HG03575 (cell line): ENCODE results near the gene ENDOG.
"Not testable (repeated sequence)": the region's sequence is repeated elsewhere in the genome, so short reads cannot be mapped to it uniquely, and the experiment has no call there.

Source experiments
- ATAC-seq: cut with Tn5 transposase; IDR thresholded peaks from one replicate; pipeline ENCODE4 v1.9.1; 2021; ENCODE audit not compliant: unreplicated experiment, insufficient number of reproducible peaks, low FRiP score; ENCODE audit errors: extremely low read depth

Gene ENDOG

DNA sequence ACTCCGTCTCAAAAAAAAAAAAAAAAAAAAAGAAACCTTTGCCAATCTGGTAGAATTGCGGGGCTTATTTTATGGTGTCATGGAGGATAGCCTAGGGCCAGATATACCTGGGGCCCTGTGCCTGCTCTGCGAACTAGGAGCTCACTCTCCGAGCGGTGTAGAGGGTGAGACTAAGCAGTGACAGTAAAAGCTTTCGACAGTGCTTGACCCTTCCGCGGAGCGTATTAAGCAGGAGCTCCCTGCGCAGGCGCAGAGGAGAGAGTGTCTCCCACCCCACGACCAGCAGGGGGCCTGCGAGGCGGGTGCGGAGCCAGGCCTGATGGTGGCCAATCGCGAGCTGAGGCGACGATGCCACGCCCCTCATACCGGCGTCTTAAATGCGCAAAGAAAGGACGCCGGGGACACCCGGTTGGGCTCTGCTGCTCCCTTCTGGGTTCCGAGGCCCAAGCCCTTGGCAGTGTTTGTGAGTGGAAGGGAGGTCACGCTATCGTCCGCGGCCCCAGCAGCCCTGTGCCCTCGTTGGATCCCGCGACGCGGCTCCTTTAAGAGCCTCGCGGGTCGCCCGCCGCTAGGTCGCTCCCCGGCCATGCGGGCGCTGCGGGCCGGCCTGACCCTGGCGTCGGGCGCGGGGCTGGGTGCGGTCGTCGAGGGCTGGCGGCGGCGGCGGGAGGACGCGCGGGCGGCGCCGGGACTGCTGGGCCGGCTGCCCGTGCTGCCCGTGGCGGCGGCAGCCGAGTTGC lies at the start of gene ENDOG:
Gene ENDOG (plus strand): TSS at position 402 of the 740 bp plus-strand sequence. CDS start 185 bp downstream, at position 587.
- no peak for ATAC-seq

DNA sequence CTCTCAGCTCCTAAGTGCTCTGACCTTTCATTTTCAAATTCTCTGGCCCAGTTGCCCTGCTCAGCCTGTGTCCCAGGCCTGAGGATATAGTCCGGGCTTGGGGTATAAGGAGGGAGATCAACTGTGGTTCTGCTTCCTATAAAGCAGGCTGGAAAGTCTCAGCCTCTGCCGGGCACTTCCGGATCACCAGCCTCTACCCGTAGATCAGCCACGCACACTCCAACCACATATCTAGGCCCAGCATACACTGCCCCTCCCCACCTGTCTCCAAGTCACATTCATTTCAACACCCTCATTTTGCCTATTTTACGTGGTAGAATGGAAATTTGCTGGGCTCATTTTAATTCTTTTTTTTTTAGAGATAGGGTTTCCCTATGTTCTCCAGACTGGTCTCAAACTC lies 49.7 kb upstream of the ENDOG start:
- no peak for ATAC-seq

DNA sequence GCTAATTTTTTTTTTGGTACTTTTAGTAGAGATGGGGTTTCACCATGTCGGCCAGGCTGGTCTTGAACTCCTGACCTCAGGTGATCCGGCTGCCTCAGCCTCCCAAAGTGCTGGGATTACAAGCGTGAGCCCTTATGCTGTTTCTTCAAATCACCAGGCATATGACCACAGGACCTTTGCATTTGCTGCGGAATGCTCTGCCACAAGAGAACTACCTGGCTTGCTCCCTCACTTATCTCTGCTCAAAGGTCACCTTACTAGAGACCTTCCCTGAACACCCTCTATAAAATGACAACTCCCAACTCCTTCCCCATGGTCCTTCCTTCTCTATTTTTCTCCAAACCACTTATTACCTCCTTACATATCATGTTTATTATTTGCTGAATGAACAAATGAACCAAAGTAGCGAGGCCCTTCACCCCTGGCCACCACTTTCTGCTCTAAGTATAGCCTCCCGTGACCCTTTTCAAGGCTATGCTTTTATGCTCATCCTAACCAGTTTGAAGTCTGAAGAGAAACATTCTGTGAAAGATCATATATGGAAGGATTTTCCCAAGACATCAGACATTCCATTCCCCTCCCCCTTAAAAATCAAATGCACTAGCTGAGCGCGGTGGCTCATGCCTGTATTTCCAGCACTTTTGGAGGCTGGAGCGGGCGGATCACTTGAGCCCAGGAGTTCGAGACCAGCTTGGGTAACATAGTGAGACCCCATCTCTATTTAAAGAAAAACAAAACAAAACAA lies 47.8 kb upstream of the ENDOG start:
- ATAC-seq: no peak

DNA sequence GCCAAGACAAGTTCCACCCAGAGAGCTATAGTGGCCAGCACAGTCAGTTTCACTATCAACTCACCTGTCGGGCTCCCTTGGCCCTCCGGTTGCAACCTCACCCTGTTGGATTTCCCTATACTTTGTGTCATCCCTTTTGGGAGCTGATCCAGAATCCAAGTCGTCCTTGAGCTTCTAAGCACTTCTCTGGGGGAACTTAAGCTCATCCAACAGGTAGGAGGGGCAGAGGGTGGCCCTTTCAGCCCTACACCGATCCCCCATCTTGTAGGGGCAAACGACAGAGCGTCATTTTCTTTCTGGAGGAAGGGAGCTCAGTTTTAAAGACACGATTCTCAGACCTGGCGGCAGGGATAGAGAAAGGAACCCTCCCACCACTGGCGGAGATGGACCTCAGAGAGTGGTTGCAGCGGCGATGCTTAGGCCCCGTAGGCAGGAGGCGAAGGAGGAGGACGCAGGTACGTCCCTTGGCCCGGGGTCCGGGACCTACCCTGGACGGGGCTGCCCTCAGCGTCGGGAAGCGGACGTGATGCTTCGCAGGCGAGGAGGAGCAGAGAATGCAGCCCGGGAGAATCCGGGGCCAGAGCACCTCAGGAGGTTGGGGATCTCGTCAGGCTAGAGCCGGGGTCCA lies 47.1 kb upstream of the ENDOG start:
- ATAC-seq: no peak

DNA sequence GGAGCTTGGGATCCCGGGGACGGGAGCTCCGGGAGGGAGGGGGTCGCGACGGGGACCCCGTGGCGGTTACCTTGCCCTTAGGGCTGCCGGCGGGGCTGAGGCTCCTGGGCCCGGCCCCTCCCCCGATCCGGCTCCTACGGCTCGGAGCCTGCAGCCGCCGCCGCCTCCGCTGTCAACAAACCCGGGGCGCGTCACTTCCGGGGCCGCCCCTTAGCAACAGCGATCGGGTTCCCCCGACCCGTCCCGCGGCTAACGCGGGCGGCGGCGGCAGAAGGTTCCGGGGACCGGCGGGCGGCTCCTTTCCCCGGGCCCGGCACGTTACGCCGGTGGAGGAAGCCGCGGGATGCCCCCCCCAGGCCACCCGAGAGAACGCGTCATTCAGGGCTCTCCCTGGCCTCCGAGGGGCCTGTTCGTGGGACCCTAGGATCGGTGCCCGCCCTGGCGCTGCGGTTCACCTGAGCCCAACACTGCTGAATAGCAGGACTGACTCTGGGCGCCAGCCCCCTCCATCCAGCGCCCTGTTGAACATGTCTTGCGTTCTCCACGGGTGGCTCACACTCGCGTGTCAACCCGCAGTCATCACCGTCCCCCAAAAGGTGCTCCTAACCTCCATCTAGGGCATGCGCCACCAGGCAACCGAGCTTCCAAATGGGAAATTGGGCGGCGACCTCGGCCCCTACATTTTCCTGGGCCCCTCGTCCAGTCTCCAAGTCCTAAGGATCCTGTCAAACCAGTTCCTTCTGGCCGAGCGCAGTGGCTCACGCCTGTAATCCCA lies 46.4 kb upstream of the ENDOG start, which contains the start of gene ZER1:
Gene ZER1 (minus strand): TSS at position 183 of the 775 bp plus-strand sequence. CDS start 16,362 bp downstream, outside the sequence.
- no peak for ATAC-seq

DNA sequence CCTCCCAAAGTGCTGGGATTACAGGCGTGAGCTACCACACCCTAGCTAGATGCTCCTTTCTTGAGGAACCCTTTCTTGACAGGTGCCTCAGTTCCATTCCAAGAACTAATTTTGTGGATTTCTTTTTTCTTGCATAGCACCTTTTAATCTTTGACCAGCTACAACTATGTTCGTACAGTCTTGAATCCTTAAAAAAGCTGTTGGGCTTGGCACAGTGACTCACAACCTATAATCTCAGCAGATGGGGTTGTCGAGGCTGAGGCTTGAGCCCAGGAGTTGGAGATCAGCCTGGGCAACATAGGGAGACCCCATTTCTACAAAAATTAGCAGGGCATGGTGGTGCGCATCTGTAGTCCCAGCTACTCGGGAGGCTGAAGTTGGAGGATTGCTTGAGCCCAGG lies 45.3 kb upstream of the ENDOG start:
- no peak for ATAC-seq

DNA sequence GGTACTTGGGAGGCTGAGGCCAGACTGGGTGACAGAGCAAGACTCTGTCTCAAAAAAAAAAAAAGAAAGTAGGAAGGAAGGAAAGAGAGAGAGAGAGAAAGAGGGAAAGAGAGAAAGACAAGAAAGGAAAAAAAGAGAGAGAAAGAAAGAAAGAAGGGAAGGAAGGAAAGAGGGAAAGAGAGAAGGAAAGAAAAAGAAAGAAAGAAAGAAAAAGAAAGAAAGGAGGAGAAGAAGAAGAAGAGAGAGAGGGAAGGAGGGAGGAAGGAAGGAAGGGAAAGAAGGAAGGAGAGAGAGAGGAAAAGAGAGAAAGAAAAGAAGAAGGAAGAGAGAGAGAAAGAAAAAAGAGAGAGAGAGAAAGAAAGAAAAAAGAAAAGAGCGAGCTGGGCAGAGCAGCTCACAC lies 43.5 kb upstream of the ENDOG start:
- ATAC-seq: no peak

DNA sequence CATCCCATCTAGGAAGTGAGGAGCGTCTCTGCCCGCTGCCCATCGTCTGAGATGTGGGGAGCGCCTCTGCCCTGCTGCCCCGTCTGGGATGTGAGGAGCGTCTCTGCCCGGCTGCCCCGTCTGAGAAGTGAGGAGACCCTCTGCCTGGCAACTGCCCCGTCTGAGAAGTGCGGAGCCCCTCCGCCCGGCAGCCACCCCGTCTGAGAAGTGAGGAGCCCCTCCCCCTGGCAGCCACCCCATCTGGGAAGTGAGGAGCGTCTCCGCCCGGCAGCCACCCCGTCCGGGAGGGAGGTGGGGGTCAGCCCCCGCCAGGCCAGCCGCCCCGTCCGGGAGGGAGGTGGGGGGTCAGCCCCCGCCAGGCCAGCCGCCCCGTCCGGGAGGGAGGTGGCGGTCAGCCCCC lies 38.2 kb upstream of the ENDOG start:
- ATAC-seq: not testable (repeated sequence)

DNA sequence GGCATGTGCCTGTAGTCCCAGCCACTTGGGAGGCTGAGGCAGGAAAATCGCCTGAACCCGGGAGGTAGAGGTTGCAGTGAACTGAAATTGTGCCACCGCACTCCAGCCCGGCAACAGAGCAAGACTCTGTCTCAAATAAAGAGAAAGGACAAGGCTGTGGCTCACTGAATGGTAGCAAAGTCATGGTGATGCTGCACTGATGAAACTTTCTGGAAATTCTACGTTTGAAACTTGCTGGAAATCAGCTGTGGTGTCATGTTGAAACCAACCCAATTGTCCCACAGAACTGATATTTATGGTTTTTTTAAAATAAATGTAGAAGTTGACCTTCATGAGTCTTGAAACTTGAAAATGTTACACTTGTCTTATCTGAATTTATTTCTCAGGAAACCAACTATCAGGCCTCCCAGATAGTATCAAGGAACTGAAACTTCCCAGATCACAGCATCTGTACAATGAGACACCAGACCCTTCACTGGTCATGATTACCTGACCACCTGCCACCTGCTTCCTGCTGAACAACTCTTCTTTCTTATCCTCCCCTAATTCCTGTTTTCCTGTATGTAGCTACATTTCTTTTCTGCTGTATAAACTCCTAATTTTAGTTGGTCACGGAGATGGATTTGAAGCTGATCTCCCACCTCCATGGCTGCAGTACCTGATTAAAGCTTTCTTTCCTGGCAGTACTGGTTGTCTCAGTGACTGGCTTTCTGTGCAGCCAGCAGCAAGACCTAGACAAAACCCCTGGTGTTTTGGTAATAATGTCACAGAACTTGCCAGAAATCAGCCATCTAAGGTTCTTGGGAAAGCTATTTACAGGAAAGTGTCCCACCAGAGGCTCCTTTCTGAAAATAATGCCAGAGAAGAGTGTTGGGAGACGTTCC lies 36.9 kb upstream of the ENDOG start:
- no peak for ATAC-seq

DNA sequence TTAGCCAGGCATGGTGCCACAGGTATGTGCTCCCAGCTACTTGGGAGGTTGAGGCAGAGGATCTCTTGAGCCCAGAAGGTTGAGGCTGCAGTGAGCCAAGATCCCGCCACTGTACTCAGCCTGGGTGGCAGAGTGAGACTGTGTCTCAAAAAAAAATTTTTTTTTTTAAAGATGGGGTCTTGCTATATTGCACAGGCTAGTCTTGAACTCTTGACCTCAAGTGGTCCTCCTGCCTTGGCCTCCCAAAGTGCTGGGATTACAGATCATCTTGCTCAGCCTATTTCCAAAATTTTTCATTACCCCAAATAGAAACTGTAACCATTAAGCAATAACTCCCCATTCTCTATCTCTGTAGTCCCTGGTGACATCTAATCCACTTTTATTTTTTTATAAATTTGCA lies 35.6 kb upstream of the ENDOG start:
- no peak for ATAC-seq

DNA sequence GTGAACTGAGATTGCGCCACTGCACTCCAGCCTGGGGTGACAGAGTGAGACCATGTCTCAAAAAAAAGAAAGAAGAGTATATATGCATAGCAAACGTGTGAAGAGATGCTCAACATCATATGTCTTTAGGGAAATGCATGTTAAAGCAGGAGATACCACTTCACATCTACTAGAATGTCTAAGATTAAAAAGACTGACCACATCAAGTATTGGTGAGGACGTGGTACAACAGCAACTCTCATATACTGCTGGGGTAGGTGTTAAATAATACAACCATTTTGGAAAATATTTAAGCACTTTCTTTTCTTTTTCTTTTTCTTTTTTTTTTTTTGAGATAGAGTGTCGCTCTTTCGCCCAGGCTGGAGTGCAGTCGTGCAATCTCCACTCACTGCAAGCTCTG lies 32.9 kb upstream of the ENDOG start:
- ATAC-seq: no peak

DNA sequence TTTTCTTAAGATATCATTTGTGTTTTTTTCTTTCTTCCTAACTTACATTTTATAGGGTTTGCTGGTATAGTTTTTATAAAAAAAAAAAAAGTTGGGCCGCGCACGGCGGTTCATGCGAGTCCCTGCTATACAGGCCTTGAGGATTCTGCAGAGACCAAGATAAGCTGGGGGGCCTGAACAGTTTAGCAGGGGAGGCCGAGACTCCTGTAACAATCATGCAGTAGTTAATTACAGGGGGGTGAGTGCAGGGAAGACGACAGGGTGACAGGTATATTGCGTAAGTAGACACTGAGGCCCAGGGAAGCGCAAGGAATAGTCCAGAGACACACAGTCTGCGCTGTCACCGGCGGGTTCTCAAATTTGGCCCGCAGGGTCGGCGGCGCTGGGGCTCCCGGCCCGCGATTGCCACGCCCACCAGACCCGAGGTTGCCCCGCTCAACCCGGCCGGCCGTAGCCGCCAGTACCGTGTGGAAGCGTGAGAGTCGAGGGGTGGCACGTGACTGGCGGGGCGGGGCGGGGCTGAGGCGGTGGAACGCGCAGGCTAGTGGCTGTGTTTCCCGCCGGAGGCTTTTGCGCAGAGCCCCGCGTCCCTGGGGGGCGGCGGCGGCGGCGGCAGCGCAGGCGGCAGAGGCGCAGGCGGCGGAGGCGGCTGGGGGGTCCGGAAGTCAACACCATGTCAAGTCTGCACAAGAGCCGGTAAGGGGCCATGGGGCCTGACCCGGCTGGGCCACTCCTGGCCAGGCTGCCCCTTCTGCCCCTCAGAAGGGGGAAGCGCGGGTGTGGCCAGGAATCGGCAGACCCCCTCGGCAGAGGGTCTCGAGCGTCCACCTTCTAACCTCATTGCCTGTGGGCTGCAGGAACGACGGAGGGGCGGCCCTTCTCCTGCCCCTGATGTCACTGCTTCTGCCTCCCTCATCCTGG lies 31.4 kb upstream of the ENDOG start, which contains the start of gene TBC1D13:
Gene TBC1D13 (plus strand): TSS at position 573 of the 921 bp plus-strand sequence. CDS start 101 bp downstream, at position 674.
- no peak for ATAC-seq

DNA sequence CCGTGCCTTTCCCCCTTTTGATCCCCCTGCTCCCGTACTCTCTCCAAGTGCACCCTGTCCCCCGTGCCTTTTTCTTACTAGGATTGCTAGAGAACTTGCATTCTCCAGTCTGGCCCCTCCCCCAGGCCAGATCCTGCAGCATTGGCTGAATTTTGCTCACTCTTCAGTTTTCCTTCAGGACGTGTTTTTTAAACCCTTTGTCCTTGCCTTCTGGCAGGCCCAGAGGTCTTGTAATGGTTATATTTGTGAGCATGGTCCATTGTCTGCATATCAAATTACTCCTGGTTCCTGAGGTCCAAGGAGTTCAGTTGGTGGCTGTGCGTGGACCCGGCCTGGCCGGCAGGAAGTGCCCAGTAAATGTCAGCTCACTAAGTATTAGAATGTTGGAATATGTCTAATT lies 30.6 kb upstream of the ENDOG start:
- ATAC-seq: no peak

DNA sequence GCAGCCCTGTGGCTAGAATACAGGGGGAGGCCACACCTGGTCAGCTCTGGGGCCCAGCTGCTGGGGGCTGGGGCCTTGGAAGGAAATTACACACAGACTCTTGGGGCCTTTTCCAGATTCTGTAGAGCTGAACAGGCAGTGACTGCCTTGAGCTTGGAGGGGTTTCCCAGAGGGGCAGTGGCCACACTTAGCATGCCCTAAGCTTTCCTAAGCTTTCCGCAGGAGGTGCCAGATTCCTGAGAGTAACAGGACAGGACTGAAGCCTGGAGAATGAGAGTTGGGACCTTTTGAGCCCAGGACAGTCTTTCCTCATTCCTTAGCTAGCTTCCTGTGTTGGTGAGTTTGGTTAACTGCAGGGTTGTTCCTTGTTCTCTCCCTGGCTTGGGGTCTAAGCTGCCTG lies 29.9 kb upstream of the ENDOG start:
- no peak for ATAC-seq

DNA sequence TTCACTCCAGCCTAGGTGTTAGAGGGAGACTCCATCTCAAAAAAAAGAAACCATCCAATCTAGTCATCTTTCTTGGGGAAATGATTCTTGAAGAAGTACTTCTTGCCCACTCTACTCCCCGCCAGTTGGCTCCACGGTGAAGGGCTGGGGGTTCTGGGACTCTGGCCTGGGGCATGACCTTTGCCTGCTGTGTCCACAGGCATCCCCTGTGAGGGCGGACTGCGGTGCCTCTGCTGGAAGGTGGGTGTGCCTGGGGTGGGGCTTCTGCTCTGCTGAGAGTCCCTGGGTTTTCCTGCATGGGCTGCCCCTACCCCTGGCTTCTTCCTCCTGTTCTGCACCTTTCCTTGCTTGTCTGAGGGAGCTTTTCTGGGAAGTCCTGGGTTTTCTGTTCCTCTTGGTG lies 27.8 kb upstream of the ENDOG start:
- ATAC-seq: no peak

DNA sequence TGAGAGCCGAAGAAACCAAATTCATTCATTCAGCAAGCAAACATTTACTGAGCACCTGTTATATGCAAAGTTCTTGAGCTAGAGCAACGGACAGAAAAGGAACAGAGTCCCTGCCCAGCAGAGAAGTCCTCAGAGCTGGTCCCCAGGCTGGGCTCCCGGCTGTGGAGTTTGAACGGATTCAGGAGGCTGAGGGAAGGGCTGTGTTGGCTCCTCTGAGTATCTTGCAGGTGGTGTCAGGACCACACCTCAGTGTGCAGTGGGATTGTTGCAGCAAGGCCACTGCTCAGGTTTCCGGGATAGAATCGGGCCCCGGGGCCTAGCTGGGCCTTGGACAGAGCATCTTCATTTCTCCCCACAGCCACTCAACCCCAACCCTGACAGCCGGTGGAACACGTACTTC lies 26.2 kb upstream of the ENDOG start:
- ATAC-seq: no peak

DNA sequence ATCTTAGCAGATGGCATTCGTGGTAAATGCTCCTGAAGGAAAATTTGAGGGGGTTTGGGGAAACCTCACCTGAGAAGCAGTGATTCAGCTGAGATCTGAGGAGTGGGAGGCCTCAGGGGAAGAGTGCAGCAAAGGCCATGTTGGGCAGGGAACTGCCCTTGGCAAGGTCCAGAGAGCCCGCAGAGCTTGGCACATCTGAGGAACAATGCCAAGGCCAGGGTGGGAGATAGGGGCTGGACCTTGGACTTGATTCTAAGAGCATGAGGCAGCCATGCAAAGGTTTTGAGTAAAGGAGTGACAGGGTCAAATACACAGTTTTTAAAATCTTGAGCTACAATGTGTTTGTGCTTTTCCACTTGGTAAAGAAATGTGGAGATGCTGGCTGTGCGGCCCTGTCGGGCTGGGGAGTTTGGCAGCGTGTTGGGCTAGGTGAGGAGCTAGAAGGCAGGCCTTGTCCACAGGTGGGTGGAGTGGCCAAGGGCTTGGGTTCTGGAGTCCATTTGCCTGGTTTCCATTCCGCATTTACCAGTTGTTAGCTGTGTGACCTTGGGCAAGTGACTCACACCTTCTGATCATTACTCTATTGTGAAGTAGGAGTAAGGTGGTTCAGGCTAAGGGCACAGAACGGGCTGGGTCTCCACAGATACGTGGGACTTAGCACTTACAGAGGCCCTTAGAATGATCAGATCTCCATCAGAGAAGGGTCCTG lies 25.2 kb upstream of the ENDOG start:
- no peak for ATAC-seq
